Hepatocyte (in vitro differentiated cells): ENCODE data around the gene RTN3. TPM values are rescaled to one million over a fixed set of nuclear protein-coding genes. Genes with fewer than 3 reads are reported as not detected.
A peak's percentile ranks its signal among the peaks of the same experiment; 100 is the strongest.

ENCODE experiments used
- DNase-seq: peaks from one replicate; pipeline ENCODE4 v3.0.0-alpha.2; 2016; ENCODE audit warnings: low spot score
- H2AFZ ChIP-seq: fragments of 200-600 bp; sonication (generic); 2 replicates; pipeline ENCODE4 v1.6.0; 2016; ENCODE audit warnings: antibody characterized with exemption, mild to moderate bottlenecking
- H3K27ac ChIP-seq: fragments of 200-600 bp; sonication (generic); 2 replicates; pipeline ENCODE4 v1.5.1; 2016; ENCODE audit warnings: mild to moderate bottlenecking
- H3K27me3 ChIP-seq: fragments of 200-600 bp; sonication (generic); 2 replicates; pipeline ENCODE4 v1.6.1; 2016
- H3K36me3 ChIP-seq: fragments of 200-600 bp; sonication (generic); replicated peaks from 2 replicates; pipeline ENCODE4 v1.5.1; 2016; ENCODE audit warnings: low read depth; ENCODE audit not compliant: insufficient read depth
- H3K4me1 ChIP-seq: fragments of 200-600 bp; sonication (generic); 2 replicates; pipeline ENCODE4 v1.5.1; 2016; ENCODE audit warnings: mild to moderate bottlenecking, moderate library complexity; ENCODE audit not compliant: insufficient read depth
- H3K4me2 ChIP-seq: fragments of 200-600 bp; sonication (generic); 2 replicates; pipeline ENCODE4 v1.6.0; 2016
- H3K4me3 ChIP-seq: fragments of 200-600 bp; sonication (generic); 2 replicates; pipeline ENCODE4 v1.5.1; 2016; ENCODE audit warnings: mild to moderate bottlenecking
- H3K79me2 ChIP-seq: fragments of 200-600 bp; sonication (generic); 2 replicates; pipeline ENCODE4 v1.6.0; 2017; ENCODE audit warnings: mild to moderate bottlenecking
- H3K9me2 ChIP-seq: fragments of 200-600 bp; sonication (generic); replicated peaks from 2 replicates; pipeline ENCODE4 v1.6.0; 2017; ENCODE audit warnings: mild to moderate bottlenecking; ENCODE audit not compliant: insufficient read depth
- H3K9me3 ChIP-seq: fragments of 200-600 bp; sonication (generic); 2 replicates; pipeline ENCODE4 v1.5.1; 2016; ENCODE audit warnings: low read depth, mild to moderate bottlenecking
- H4K20me1 ChIP-seq: fragments of 200-600 bp; sonication (generic); 2 replicates; pipeline ENCODE4 v1.6.0; 2016; ENCODE audit warnings: mild to moderate bottlenecking; ENCODE audit not compliant: insufficient read depth, poor library complexity, severe bottlenecking
- EZH2 ChIP-seq: fragments of 200-600 bp; sonication (generic); IDR thresholded peaks from 2 replicates; pipeline ENCODE4 v1.6.1; 2016; ENCODE audit warnings: antibody characterized with exemption, mild to moderate bottlenecking, borderline replicate concordance
- EZH2phosphoT487 ChIP-seq: fragments of 200-600 bp; sonication (generic); IDR thresholded peaks from one replicate; pipeline ENCODE4 v1.6.1; 2018; ENCODE audit warnings: antibody characterized with exemption, mild to moderate bottlenecking, low read depth, moderate library complexity; ENCODE audit not compliant: unreplicated experiment, severe bottlenecking
- WGBS: methylation state at CpG from one replicate; pipeline ENCODE4 v1.1.6; 2016; ENCODE audit warnings: low lambda C conversion rate; ENCODE audit errors: missing lambda C conversion rate; 5-methylcytosine and 5-hydroxymethylcytosine counted together
- polyA plus RNA-seq: library from polyadenylated mRNA; unstranded; fragments of >200 nt; fragmentation: Nextera tagmentation; extraction: Ambion mirVana; gene quantifications from 2 replicates; pipeline ENCODE4 v1.2.1, GENCODE V29; 2016
- total RNA-seq: library from RNA; depleted of rRNA; stranded (reverse); fragments of >200 nt; gene quantifications from 2 replicates; pipeline ENCODE4 v1.2.3, GENCODE V29; 2014
- TF ChIP-seq, protein P1 (sequence below): fragments of 200-600 bp; sonication (generic); IDR thresholded peaks from 2 replicates; pipeline ENCODE4 v1.5.1; 2016; ENCODE audit warnings: antibody characterized with exemption, mild to moderate bottlenecking; ENCODE audit not compliant: poor library complexity

Gene RTN3
- total and polyA plus RNA-seq, 2 experiments from 2014 or later = 84.0 to 89.9 TPM

- no peaks in the 10 kb centered on the region for H3K27me3 ChIP-seq
- TF ChIP-seq, protein P1, sequence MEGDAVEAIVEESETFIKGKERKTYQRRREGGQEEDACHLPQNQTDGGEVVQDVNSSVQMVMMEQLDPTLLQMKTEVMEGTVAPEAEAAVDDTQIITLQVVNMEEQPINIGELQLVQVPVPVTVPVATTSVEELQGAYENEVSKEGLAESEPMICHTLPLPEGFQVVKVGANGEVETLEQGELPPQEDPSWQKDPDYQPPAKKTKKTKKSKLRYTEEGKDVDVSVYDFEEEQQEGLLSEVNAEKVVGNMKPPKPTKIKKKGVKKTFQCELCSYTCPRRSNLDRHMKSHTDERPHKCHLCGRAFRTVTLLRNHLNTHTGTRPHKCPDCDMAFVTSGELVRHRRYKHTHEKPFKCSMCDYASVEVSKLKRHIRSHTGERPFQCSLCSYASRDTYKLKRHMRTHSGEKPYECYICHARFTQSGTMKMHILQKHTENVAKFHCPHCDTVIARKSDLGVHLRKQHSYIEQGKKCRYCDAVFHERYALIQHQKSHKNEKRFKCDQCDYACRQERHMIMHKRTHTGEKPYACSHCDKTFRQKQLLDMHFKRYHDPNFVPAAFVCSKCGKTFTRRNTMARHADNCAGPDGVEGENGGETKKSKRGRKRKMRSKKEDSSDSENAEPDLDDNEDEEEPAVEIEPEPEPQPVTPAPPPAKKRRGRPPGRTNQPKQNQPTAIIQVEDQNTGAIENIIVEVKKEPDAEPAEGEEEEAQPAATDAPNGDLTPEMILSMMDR = no peak
- TF ChIP-seq EZH2phosphoT487 = no peak
- TF ChIP-seq EZH2 = no peak
- H3K9me2 ChIP-seq = no peaks in the 10 kb centered on the region
- DNase-seq = peak; percentile 36
- no peak overlapping the region for H2AFZ ChIP-seq
- 57% methylated on average over 27 of the region's 34 CpGs for WGBS
- no peak overlapping the region for H3K4me3 ChIP-seq
- H3K4me2 ChIP-seq = peak overlapping the region; percentile 58
- peaks cover 56% of the 10 kb centered on the region for H4K20me1 ChIP-seq
- peaks cover 44% of the 10 kb centered on the region for H3K79me2 ChIP-seq
- peaks cover 50% of the 10 kb centered on the region for H3K4me1 ChIP-seq
- no peaks in the 10 kb centered on the region for H3K36me3 ChIP-seq
- H3K27ac ChIP-seq = peak overlapping the region; percentile 51
- no peaks in the 10 kb centered on the region for H3K9me3 ChIP-seq
Observed at GRCh38 chr11:63761931-63762653, 80.8 kb downstream of the RTN3 start.

DNA sequence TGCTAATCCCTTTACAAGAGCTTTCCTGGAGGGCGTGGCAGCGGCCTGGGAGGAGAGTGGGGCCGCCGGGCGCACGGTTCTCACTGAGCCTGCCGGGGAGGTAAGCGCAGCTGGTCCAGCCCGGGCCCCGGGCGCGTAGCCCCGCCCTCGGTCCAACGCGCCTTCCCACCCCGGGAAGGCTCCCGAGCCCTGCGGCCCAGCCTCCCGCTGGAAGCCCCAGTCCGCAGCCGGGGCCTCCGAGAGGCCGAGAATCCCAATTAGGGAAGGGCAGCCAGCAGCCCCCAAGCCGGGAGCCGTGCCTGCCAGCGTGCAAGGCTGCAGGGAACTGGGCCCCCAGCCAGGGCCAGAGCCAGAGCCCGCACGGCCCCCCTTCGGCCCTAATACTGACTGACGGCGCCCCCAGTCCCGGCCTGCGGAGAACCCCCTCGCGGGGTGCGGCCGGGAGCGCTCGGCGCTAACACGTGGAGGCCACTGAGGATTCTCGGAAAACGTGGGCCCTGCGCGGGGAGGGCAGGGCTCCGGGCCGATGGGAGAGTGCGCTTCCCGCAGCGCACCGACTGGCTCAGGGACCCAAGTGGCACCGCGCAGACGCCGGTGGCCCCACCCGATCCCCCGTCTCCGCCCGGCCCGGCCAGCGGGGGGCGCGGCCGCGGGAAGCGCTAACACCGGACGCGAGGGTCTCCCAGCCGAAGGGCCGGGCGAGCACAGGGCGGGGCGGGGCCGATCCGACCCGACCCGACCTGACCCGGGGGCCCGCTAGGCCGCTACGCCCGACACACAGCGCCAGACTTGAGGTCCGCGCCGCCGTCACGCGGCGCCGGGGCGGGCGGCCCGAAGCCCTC is 81.6 kb downstream of the RTN3 start:
- TF ChIP-seq EZH2 = no peak
- TF ChIP-seq, protein P1 = no peak
- TF ChIP-seq EZH2phosphoT487 = no peak
- peak overlapping the region; percentile 58 for H3K4me2 ChIP-seq

DNA sequence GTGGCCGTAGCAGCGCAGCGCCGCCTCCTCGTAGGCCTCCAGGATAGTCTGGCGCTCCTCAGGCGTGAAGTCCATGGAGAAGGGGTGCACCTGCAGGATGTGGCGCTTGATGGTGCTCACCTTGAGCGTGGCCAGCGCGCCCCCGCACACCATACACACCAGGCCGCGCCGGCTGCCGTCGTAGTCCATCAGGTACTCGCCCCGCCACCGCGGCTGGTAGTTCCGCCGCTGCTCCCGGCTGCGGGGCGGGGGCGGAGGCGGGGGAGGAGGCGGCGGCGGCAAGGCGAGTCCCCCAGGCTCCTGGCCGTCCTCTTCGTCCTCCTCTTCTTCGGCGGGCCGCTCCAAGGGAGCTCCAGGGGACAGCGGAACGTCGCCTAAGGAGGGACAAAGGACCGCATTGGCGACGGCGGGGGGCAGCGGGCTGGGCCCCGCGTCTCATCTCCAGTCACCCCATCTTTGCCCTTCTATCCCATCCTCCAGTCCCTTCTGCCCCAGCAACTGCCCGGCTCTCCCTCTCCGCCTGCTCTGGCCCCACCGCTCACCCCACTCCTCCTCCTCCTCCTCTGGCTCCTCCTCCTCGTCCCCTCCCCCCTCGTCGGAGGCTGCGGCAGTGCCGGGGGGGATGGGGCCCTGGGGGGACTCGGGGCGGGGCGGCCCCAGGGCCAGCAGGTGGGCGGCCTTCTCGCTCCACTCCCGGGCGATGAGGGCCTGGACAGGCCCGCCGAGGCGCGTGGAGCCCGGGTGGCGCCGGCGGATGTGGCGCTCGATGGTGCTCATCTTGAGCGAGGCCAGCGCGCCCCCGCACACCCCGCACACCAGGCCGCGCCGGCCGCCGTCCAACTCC is 82.4 kb downstream of the RTN3 start:
- peak overlapping the region; percentile 58 for H3K4me2 ChIP-seq

More for the DNA sequence above, 81.6 kb downstream of the RTN3 start:
- H3K36me3 ChIP-seq = no peaks in the 10 kb centered on the region
- no peaks in the 10 kb centered on the region for H3K9me3 ChIP-seq
- H3K79me2 ChIP-seq = peaks cover 52% of the 10 kb centered on the region
- WGBS = 27% methylated on average over 50 of the region's 96 CpGs
- H4K20me1 ChIP-seq = peaks cover 64% of the 10 kb centered on the region
- H3K9me2 ChIP-seq = no peaks in the 10 kb centered on the region
- H2AFZ ChIP-seq = no peak overlapping the region
- no peak overlapping the region for H3K4me3 ChIP-seq
- peak overlapping the region; percentile 51 for H3K27ac ChIP-seq
- peak; percentile 58 for DNase-seq
- peaks cover 51% of the 10 kb centered on the region for H3K4me1 ChIP-seq
- H3K27me3 ChIP-seq = no peaks in the 10 kb centered on the region

More for the DNA sequence above, 82.4 kb downstream of the RTN3 start:
- Histone ChIP-seq H3K79me2 (peaks cover 53% of the 10 kb centered on the region), H3K9me3 (no peaks in the 10 kb centered on the region), H2AFZ (no peak overlapping the region), H3K4me1 (peaks cover 51% of the 10 kb centered on the region), H3K9me2 (no peaks in the 10 kb centered on the region), H3K4me3 (no peak overlapping the region), H3K27me3 (no peaks in the 10 kb centered on the region), H4K20me1 (peaks cover 65% of the 10 kb centered on the region), H3K27ac (no peak overlapping the region), H3K36me3 (no peaks in the 10 kb centered on the region)
- DNase-seq = peak; percentile 26
- 50% methylated on average over 32 of the region's 82 CpGs for WGBS
- no peak for TF ChIP-seq EZH2
- no peak for TF ChIP-seq EZH2phosphoT487
